ENCODE data around the gene RALGPS2.

- TF ChIP-seq CTCF (conservative IDR thresholded peaks at IDR 0.05; ENCODE audit: low read length), result no peak
- TF ChIP-seq EZH2phosphoT487 (IDR thresholded peaks at IDR 0.05; ENCODE audit: borderline replicate concordance, low read depth, low read length), result no peak
These were observed 238.0 kb downstream of the RALGPS2 start for GRCh38 chr1:178962853-178963711.
